HepG2 (cell line): ENCODE results near the gene FCGBP. TPM values are rescaled to one million over a fixed set of nuclear protein-coding genes. Genes with fewer than 3 reads are reported as not detected.

Experiments
- ARNT2 ChIP-seq: sonication (generic); formaldehyde crosslinking; IDR thresholded peaks from 2 replicates; pipeline ENCODE4 v1.8.0; 2022; ENCODE audit warnings: mild to moderate bottlenecking, low read depth, missing genetic modification reagents, moderate library complexity
- ESRRA ChIP-seq: sonication (generic); formaldehyde crosslinking; IDR thresholded peaks from 2 replicates; pipeline ENCODE4 v1.5.1; 2020; ENCODE audit warnings: mild to moderate bottlenecking, low read depth, missing genetic modification reagents
- FOXK1 ChIP-seq: sonication (generic); formaldehyde crosslinking; IDR thresholded peaks from 2 replicates; pipeline ENCODE4 v1.4.0; 2020; ENCODE audit warnings: low read depth, missing genetic modification reagents, borderline replicate concordance
- RBM39 ChIP-seq: fragments of 200-400 bp; formaldehyde crosslinking; IDR thresholded peaks from one replicate; pipeline ENCODE4 v1.6.1; 2018; ENCODE audit warnings: antibody characterized with exemption, mild to moderate bottlenecking, low read depth, low read length; ENCODE audit not compliant: poor library complexity, severe bottlenecking
- RORA ChIP-seq: sonication (generic); formaldehyde crosslinking; IDR thresholded peaks from 2 replicates; pipeline ENCODE4 v1.5.0; 2020; ENCODE audit warnings: mild to moderate bottlenecking, missing genetic modification reagents, moderate library complexity
- TBX2 ChIP-seq: sonication (generic); formaldehyde crosslinking; IDR thresholded peaks from 2 replicates; pipeline ENCODE4 v1.5.0; 2020; ENCODE audit warnings: missing genetic modification reagents, mild to moderate bottlenecking, borderline replicate concordance
- U2AF1 ChIP-seq: fragments of 200-400 bp; formaldehyde crosslinking; optimal IDR thresholded peaks from 2 replicates; pipeline ENCODE3; 2017; ENCODE audit warnings: mild to moderate bottlenecking, low read depth, low read length
- ZNF136 ChIP-seq: sonication (generic); formaldehyde crosslinking; IDR thresholded peaks from 2 replicates; pipeline ENCODE4 v1.8.1; 2022; ENCODE audit warnings: low read depth, mild to moderate bottlenecking, moderate library complexity, missing genetic modification reagents
- ZNF552 ChIP-seq: sonication (generic); formaldehyde crosslinking; IDR thresholded peaks from 2 replicates; pipeline ENCODE4 v1.9.0; 2022; ENCODE audit warnings: missing genetic modification reagents, mild to moderate bottlenecking, borderline replicate concordance
- polyA plus RNA-seq, 8 experiments: library from polyadenylated mRNA; depleted of rRNA in 3 of 8; stranded (reverse) in 7 of 8; unstranded in 1 of 8; fragments of >200 nt; fragmentation: Illumina TruSeq in 4 of 8; extraction: Trizol in 4 of 8; gene quantifications; 2 replicates each; pipeline versions ENCODE4 v1.2.1 to v1.2.3, GENCODE V29; 2011 to 2016; ENCODE audit warnings: low read depth in 4 of 8, missing spikeins in 1 of 8, mixed read lengths in 1 of 8; ENCODE audit not compliant: insufficient read depth in 1 of 8
- total RNA-seq, 5 experiments: library from RNA; depleted of rRNA; stranded (reverse); fragments of >200 nt; fragmentation: Illumina TruSeq; extraction: Trizol; gene quantifications; 2 replicates each; pipeline ENCODE4 v1.2.3, GENCODE V29; 2016; ENCODE audit warnings: low read depth in 1 of 5
- TF ChIP-seq, protein P1 (sequence below): sonication (generic); formaldehyde crosslinking; IDR thresholded peaks from 2 replicates; pipeline ENCODE4 v1.5.0; 2020; ENCODE audit warnings: mild to moderate bottlenecking, missing genetic modification reagents, borderline replicate concordance
- TF ChIP-seq, protein P2 (sequence below): IDR thresholded peaks from 2 replicates; pipeline ENCODE4 v1.4.0; 2020; ENCODE audit warnings: mild to moderate bottlenecking, missing genetic modification reagents
- TF ChIP-seq, protein P3 (sequence below): IDR thresholded peaks from 2 replicates; pipeline ENCODE4 v1.6.1; 2016; ENCODE audit warnings: low read depth, borderline replicate concordance
- TF ChIP-seq, protein P4 (sequence below): sonication (generic); formaldehyde crosslinking; IDR thresholded peaks from 2 replicates; pipeline ENCODE4 v1.4.0; 2020; ENCODE audit warnings: mild to moderate bottlenecking, missing genetic modification reagents
- TF ChIP-seq, protein P5 (sequence below): sonication (generic); formaldehyde crosslinking; IDR thresholded peaks from 2 replicates; pipeline ENCODE4 v1.4.0; 2020; ENCODE audit warnings: mild to moderate bottlenecking, missing genetic modification reagents
- TF ChIP-seq, protein P6 (sequence below): sonication (generic); formaldehyde crosslinking; IDR thresholded peaks from 2 replicates; pipeline ENCODE4 v1.8.0; 2022; ENCODE audit warnings: missing genetic modification reagents, low read depth, mild to moderate bottlenecking, borderline replicate concordance

Gene FCGBP
- total and polyA plus RNA-seq, 2 of the 13 experiments (the other 11 are each of a cell fraction or from before 2014, with no cell fraction given) = 1.3 to 7.0 TPM

DNA sequence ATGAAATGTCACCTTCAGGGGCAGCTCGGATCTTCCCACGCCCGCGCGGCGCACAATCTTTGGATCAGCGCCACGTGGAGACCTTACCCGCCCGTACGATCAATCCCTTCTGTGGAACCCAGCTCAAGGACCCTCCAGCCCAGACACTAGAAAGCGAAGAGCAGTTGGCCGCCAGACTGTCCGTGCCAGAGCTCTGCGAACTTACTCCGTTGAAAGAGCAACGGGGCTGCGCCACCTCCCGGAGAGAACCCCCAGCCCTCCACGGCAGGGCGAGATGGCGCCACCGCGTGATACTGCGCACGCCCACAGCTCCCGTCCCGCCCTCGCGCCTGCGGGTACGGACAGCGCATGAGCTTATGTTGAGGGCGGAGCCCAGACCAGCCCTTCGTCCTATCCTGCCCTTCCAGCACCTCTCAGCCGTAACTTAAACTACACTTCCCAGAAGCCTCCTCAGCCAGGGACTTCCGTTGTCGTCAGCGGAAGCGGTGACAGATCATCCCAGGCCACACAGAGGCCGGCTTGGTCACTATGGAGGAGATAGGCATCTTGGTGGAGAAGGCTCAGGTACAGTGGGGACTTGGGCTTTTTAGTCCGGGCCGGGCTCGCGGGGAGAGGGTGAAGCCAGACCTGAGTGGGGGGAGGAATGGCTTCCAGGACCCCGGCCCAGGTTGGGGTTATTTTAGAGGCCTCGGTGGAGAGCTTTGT, 36.4 kb upstream of the FCGBP start, which contains the start of gene PSMC4 (continued):
- no peak for TF ChIP-seq RORA (CRISPR knock-in tag)
- TF ChIP-seq RBM39 = peak; percentile 65
- TF ChIP-seq, protein P1, sequence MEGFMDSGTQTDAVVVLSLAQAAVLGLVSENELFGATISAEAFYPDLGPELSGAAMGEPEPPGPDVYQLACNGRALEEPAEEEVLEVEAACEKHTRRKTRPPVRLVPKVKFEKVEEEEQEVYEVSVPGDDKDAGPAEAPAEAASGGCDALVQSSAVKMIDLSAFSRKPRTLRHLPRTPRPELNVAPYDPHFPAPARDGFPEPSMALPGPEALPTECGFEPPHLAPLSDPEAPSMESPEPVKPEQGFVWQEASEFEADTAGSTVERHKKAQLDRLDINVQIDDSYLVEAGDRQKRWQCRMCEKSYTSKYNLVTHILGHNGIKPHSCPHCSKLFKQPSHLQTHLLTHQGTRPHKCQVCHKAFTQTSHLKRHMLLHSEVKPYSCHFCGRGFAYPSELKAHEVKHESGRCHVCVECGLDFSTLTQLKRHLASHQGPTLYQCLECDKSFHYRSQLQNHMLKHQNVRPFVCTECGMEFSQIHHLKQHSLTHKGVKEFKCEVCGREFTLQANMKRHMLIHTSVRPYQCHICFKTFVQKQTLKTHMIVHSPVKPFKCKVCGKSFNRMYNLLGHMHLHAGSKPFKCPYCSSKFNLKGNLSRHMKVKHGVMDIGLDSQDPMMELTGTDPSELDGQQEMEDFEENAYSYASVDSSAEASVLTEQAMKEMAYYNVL = peak; percentile 79; the same call in 1 of the 2 replicates
- TF ChIP-seq ZNF136 (CRISPR knock-in tag) = no peak
- no peak for TF ChIP-seq U2AF1
- TF ChIP-seq, protein P2, sequence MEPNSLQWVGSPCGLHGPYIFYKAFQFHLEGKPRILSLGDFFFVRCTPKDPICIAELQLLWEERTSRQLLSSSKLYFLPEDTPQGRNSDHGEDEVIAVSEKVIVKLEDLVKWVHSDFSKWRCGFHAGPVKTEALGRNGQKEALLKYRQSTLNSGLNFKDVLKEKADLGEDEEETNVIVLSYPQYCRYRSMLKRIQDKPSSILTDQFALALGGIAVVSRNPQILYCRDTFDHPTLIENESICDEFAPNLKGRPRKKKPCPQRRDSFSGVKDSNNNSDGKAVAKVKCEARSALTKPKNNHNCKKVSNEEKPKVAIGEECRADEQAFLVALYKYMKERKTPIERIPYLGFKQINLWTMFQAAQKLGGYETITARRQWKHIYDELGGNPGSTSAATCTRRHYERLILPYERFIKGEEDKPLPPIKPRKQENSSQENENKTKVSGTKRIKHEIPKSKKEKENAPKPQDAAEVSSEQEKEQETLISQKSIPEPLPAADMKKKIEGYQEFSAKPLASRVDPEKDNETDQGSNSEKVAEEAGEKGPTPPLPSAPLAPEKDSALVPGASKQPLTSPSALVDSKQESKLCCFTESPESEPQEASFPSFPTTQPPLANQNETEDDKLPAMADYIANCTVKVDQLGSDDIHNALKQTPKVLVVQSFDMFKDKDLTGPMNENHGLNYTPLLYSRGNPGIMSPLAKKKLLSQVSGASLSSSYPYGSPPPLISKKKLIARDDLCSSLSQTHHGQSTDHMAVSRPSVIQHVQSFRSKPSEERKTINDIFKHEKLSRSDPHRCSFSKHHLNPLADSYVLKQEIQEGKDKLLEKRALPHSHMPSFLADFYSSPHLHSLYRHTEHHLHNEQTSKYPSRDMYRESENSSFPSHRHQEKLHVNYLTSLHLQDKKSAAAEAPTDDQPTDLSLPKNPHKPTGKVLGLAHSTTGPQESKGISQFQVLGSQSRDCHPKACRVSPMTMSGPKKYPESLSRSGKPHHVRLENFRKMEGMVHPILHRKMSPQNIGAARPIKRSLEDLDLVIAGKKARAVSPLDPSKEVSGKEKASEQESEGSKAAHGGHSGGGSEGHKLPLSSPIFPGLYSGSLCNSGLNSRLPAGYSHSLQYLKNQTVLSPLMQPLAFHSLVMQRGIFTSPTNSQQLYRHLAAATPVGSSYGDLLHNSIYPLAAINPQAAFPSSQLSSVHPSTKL = peak; percentile 62
- peak; percentile 77; the same call in 1 of the 2 replicates for TF ChIP-seq ESRRA
- TF ChIP-seq ZNF552 (CRISPR knock-in tag) = 0 out of 2 replicates have a peak, but pooled peaks have one; percentile 61
- TF ChIP-seq, protein P3, sequence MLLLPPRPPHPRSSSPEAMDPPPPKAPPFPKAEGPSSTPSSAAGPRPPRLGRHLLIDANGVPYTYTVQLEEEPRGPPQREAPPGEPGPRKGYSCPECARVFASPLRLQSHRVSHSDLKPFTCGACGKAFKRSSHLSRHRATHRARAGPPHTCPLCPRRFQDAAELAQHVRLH (CRISPR knock-in tag) = peak; percentile 80
- TF ChIP-seq FOXK1 (CRISPR knock-in tag) = peak; percentile 71; the same call in 1 of the 2 replicates
- TF ChIP-seq, protein P4, sequence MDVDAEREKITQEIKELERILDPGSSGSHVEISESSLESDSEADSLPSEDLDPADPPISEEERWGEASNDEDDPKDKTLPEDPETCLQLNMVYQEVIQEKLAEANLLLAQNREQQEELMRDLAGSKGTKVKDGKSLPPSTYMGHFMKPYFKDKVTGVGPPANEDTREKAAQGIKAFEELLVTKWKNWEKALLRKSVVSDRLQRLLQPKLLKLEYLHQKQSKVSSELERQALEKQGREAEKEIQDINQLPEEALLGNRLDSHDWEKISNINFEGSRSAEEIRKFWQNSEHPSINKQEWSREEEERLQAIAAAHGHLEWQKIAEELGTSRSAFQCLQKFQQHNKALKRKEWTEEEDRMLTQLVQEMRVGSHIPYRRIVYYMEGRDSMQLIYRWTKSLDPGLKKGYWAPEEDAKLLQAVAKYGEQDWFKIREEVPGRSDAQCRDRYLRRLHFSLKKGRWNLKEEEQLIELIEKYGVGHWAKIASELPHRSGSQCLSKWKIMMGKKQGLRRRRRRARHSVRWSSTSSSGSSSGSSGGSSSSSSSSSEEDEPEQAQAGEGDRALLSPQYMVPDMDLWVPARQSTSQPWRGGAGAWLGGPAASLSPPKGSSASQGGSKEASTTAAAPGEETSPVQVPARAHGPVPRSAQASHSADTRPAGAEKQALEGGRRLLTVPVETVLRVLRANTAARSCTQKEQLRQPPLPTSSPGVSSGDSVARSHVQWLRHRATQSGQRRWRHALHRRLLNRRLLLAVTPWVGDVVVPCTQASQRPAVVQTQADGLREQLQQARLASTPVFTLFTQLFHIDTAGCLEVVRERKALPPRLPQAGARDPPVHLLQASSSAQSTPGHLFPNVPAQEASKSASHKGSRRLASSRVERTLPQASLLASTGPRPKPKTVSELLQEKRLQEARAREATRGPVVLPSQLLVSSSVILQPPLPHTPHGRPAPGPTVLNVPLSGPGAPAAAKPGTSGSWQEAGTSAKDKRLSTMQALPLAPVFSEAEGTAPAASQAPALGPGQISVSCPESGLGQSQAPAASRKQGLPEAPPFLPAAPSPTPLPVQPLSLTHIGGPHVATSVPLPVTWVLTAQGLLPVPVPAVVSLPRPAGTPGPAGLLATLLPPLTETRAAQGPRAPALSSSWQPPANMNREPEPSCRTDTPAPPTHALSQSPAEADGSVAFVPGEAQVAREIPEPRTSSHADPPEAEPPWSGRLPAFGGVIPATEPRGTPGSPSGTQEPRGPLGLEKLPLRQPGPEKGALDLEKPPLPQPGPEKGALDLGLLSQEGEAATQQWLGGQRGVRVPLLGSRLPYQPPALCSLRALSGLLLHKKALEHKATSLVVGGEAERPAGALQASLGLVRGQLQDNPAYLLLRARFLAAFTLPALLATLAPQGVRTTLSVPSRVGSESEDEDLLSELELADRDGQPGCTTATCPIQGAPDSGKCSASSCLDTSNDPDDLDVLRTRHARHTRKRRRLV = no peak
- TF ChIP-seq, protein P5, sequence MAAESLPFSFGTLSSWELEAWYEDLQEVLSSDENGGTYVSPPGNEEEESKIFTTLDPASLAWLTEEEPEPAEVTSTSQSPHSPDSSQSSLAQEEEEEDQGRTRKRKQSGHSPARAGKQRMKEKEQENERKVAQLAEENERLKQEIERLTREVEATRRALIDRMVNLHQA (CRISPR knock-in tag) = no peak
- TF ChIP-seq TBX2 (CRISPR knock-in tag) = peak; percentile 86
- TF ChIP-seq ARNT2 (CRISPR knock-in tag) = peak; percentile 83
- TF ChIP-seq, protein P6, sequence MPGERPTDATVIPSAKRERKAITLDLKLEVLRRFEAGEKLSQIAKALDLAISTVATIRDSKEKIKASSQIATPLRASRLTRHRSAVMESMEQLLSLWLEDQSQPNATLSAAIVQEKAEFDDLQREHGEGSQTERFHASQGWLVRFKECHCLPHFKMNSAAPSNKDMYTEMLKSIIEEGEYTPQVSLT (CRISPR knock-in tag) = no peak
